SH-SY5Y (cell line): ENCODE data around the gene BCORL1.

Experiments
- GATA2 ChIP-seq: IDR thresholded peaks from 2 replicates; pipeline ENCODE4 v1.6.1; 2011; ENCODE audit warnings: mild to moderate bottlenecking, low read depth, low read length
- GATA3 ChIP-seq: IDR thresholded peaks from 2 replicates; pipeline ENCODE4 v1.6.1; 2011; ENCODE audit warnings: low read depth, mild to moderate bottlenecking, low read length, moderate library complexity

The BCORL1 gene

GRCh38 chrX:129956765-129957164 is 25.7 kb upstream of the BCORL1 start:
- TF ChIP-seq GATA2 (no peak), GATA3 (no peak)

GRCh38 chrX:129957241-129958082 is 25.0 kb upstream of the BCORL1 start:
- TF ChIP-seq GATA2, result no peak
- no peak for TF ChIP-seq GATA3

- TF ChIP-seq GATA2 (no peak), GATA3 (no peak)
Measured at GRCh38 chrX:129958083-129958465, 24.4 kb upstream of the BCORL1 start.

- no peak for TF ChIP-seq GATA2
- TF ChIP-seq GATA3, result no peak
Measured at GRCh38 chrX:129958814-129959492, 23.5 kb upstream of the BCORL1 start.

GRCh38 chrX:129959493-129959832 is 23.0 kb upstream of the BCORL1 start:
- no peak for TF ChIP-seq GATA3
- TF ChIP-seq GATA2, result no peak

- no peak for TF ChIP-seq GATA2
- no peak for TF ChIP-seq GATA3
Measured at GRCh38 chrX:129961180-129962083, 21.0 kb upstream of the BCORL1 start.

- TF ChIP-seq GATA3 (no peak), GATA2 (no peak)
Measured at GRCh38 chrX:129963729-129964128, 18.7 kb upstream of the BCORL1 start.

GRCh38 chrX:129965166-129965565 is 17.3 kb upstream of the BCORL1 start:
- no peak for TF ChIP-seq GATA2
- TF ChIP-seq GATA3, result no peak

- TF ChIP-seq GATA3 (no peak), GATA2 (no peak)
Measured at GRCh38 chrX:129968968-129969367, 13.5 kb upstream of the BCORL1 start.

GRCh38 chrX:129976441-129976840 is 6.0 kb upstream of the BCORL1 start:
- no peak for TF ChIP-seq GATA2
- TF ChIP-seq GATA3, result no peak

GRCh38 chrX:129979207-129979920 is 3.1 kb upstream of the BCORL1 start:
- no peak for TF ChIP-seq GATA3

GRCh38 chrX:129980001-129980401 is 2.4 kb upstream of the BCORL1 start:
- TF ChIP-seq GATA3, result no peak
- no peak for TF ChIP-seq GATA2

- TF ChIP-seq GATA2 (no peak), GATA3 (no peak)
Measured at GRCh38 chrX:129980540-129981199, 1.8 kb upstream of the BCORL1 start.
